Osteocyte (in vitro differentiated cells): ENCODE results near the gene RBM33. TPM values are rescaled to one million over a fixed set of nuclear protein-coding genes. Genes with fewer than 3 reads are reported as not detected.

Experiments used
- DNase-seq: peaks from one replicate; pipeline ENCODE4 v3.0.0; 2021; ENCODE audit warnings: mixed read lengths; ENCODE audit not compliant: unreplicated experiment; ENCODE audit errors: extremely low spot score
- H3K27ac Mint-ChIP-seq: one replicate; pipeline ENCODE4 v1.8.0; 2021; ENCODE audit warnings: mild to moderate bottlenecking, mixed read lengths; ENCODE audit not compliant: unreplicated experiment
- H3K27me3 Mint-ChIP-seq: one replicate; pipeline ENCODE4 v1.8.0; 2021; ENCODE audit warnings: mixed read lengths; ENCODE audit not compliant: unreplicated experiment
- H3K36me3 Mint-ChIP-seq: one replicate; pipeline ENCODE4 v1.8.0; 2021; ENCODE audit warnings: mixed read lengths; ENCODE audit not compliant: unreplicated experiment
- H3K4me1 Mint-ChIP-seq: one replicate; pipeline ENCODE4 v1.8.0; 2021; ENCODE audit warnings: mixed read lengths; ENCODE audit not compliant: unreplicated experiment
- H3K4me3 Mint-ChIP-seq: one replicate; pipeline ENCODE4 v1.8.0; 2021; ENCODE audit warnings: mild to moderate bottlenecking, moderate library complexity, mixed read lengths; ENCODE audit not compliant: unreplicated experiment
- H3K9me3 Mint-ChIP-seq: one replicate; pipeline ENCODE4 v1.8.0; 2021; ENCODE audit warnings: mixed read lengths; ENCODE audit not compliant: unreplicated experiment
- total RNA-seq: library from RNA; stranded (reverse); gene quantifications from 2 replicates; pipeline ENCODE4 v1.2.1, GENCODE V29; 2021
- TF ChIP-seq, protein P1 (sequence below): fragments of 200-600 bp; sonication (generic); IDR thresholded peaks from 2 replicates; pipeline ENCODE4 v1.5.0; 2021; ENCODE audit warnings: antibody characterized with exemption, mild to moderate bottlenecking, moderate library complexity

RBM33 gene
- total RNA-seq, 1 donor from 2014 or later: 52.4 TPM

DNA sequence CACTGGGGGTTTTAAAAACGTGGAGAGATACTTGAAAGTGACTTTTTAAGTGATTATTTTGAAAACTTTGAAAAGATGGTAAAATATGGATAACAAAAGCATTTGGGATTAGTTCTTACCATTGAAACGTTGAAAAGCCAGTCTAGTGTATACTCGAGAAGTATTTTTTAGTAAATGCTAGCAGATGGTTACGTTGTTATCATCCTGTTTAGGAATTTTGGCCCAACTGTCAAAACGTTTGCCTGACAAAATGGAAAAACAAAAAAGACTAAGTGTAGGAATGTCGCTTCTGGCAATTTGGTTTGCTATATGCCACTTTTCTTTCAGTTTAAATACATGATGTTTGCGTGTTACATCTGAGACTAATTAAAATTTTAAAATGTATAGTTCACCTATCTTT lies 1.2 kb downstream of the RBM33 start:
- peaks cover 57% of the 10 kb centered on the region for H3K36me3 Mint-ChIP-seq
- H3K9me3 Mint-ChIP-seq: peaks cover 37% of the 10 kb centered on the region
- DNase-seq: no peak
- peaks cover 27% of the 10 kb centered on the region for H3K4me1 Mint-ChIP-seq
- no peaks in the 10 kb centered on the region for H3K27me3 Mint-ChIP-seq
- peak overlapping the region; percentile 94 for H3K4me3 Mint-ChIP-seq
- TF ChIP-seq, protein P1, sequence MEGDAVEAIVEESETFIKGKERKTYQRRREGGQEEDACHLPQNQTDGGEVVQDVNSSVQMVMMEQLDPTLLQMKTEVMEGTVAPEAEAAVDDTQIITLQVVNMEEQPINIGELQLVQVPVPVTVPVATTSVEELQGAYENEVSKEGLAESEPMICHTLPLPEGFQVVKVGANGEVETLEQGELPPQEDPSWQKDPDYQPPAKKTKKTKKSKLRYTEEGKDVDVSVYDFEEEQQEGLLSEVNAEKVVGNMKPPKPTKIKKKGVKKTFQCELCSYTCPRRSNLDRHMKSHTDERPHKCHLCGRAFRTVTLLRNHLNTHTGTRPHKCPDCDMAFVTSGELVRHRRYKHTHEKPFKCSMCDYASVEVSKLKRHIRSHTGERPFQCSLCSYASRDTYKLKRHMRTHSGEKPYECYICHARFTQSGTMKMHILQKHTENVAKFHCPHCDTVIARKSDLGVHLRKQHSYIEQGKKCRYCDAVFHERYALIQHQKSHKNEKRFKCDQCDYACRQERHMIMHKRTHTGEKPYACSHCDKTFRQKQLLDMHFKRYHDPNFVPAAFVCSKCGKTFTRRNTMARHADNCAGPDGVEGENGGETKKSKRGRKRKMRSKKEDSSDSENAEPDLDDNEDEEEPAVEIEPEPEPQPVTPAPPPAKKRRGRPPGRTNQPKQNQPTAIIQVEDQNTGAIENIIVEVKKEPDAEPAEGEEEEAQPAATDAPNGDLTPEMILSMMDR: no peak
- H3K27ac Mint-ChIP-seq: peak overlapping the region; percentile 95

DNA sequence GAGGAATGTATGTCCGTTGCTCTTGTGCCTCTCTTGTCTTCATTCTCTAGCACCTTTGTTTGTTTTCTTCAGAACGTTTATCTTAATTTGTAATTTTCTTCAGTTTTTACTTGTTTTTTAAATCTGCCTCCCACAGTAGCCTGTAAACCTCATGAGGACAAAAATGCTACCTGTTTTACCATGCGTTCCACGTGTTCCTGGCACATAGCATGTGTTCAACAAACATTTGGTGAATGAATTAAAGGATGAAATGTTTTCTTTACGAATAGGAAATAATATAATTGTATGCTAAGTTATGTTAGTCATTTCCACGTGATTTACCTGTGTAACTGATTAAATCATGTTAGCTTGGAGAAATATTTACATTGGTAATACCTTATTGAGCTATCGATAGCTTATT lies 2.2 kb downstream of the RBM33 start:
- Mint-ChIP-seq H3K4me1 (peaks cover 27% of the 10 kb centered on the region), H3K9me3 (peaks cover 30% of the 10 kb centered on the region), H3K4me3 (peak overlapping the region; percentile 94), H3K27ac (no peak overlapping the region), H3K27me3 (no peaks in the 10 kb centered on the region), H3K36me3 (peaks cover 46% of the 10 kb centered on the region)
- DNase-seq: no peak
- TF ChIP-seq, protein P1: no peak

DNA sequence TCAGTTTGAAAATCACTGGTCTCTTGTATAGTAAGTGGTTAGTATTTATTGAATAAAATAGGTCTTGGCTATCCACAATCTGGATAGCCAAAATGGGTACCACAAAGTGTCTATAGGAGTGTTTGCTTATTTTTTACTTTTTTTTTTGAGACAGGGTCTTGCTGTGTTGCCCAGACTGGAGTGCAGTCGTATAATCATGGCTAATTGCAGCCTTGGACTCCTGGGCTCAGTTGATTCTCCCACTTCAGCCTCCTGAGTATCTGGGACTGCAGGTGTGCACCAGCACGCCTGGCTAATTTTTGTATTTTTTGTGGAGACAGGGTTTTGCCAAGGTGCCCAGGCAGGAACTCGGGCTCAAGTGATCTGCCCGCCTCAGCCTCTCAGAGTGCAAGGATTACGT lies 2.8 kb downstream of the RBM33 start:
- TF ChIP-seq, protein P1: no peak
- Mint-ChIP-seq H3K4me3 (no peak overlapping the region), H3K9me3 (peaks cover 30% of the 10 kb centered on the region), H3K27ac (no peak overlapping the region), H3K4me1 (peaks cover 28% of the 10 kb centered on the region), H3K36me3 (peaks cover 41% of the 10 kb centered on the region), H3K27me3 (no peaks in the 10 kb centered on the region)
- DNase-seq: no peak

DNA sequence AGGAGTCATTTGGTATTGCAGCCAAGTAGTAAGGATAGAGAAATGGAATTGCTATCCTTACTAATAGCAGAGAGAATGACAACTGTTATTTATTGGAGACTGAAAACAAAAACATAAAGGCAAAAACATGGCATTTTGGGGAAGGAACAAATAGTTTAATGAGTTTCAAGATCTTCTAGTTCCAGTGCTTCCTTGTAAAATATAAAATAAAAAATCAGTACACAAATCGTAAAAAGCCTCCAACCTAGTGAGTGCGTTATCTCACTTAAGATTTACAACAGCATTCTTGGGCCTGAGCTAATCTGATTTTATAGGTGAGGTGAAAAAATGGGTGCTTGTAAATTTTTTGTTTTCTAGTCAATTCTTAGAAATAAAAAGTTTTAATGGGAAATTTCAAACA lies 3.3 kb downstream of the RBM33 start:
- H3K9me3 Mint-ChIP-seq: peaks cover 30% of the 10 kb centered on the region
- TF ChIP-seq, protein P1: no peak
- no peaks in the 10 kb centered on the region for H3K27me3 Mint-ChIP-seq
- no peak for DNase-seq
- H3K36me3 Mint-ChIP-seq: peaks cover 39% of the 10 kb centered on the region
- no peak overlapping the region for H3K27ac Mint-ChIP-seq
- no peak overlapping the region for H3K4me3 Mint-ChIP-seq
- peaks cover 31% of the 10 kb centered on the region for H3K4me1 Mint-ChIP-seq

DNA sequence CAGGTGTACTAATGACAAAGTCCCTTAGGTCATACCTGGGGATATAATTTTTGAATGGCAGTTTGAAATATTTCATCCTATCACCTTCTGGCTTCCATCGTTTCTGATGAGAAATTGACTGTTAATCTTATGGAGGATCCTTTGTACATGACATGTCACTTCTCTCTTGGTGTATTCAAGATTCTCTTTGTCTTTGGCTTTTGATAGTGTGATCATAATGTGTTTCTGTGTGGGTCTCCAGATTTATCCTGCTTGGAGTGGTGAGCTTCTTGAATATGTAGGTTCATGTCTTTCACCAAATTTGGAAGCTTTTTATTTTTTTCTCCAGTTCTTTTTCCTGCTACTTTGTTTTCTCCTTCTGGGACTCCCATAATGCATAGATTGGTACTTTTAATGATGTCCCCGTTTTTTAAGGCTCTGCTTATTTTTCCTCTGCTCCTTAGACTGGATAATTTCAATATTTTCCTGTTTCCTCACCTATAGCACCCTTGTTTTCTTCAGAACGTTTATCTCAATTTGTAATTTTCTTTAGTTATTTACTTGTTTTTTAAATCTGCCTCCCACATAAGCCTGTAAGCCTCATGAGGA lies 4.4 kb downstream of the RBM33 start:
- H3K4me1 Mint-ChIP-seq: peaks cover 27% of the 10 kb centered on the region
- H3K36me3 Mint-ChIP-seq: peaks cover 38% of the 10 kb centered on the region
- peaks cover 30% of the 10 kb centered on the region for H3K9me3 Mint-ChIP-seq

More for the DNA sequence above, 4.4 kb downstream of the RBM33 start:
- no peak for DNase-seq
- TF ChIP-seq, protein P1: no peak
- no peaks in the 10 kb centered on the region for H3K27me3 Mint-ChIP-seq
- H3K27ac Mint-ChIP-seq: no peak overlapping the region
- H3K4me3 Mint-ChIP-seq: no peak overlapping the region
